ENCODE measurements around the gene RAB28.

The RAB28 gene

GRCh38 chr4:13522282-13523104, 38.4 kb upstream of the RAB28 start:
- TF ChIP-seq CTCF (conservative IDR thresholded peaks at IDR 0.05): no peak
- H3K27ac ChIP-seq: no peak overlapping the region

- no peak for TF ChIP-seq CTCF (conservative IDR thresholded peaks at IDR 0.05)
- no peak overlapping the region for H3K27ac ChIP-seq
Observed at GRCh38 chr4:13521047-13521446, 36.9 kb upstream of the RAB28 start.

GRCh38 chr4:13516315-13516860, 32.2 kb upstream of the RAB28 start:
- TF ChIP-seq CTCF (conservative IDR thresholded peaks at IDR 0.05): no peak
- no peak overlapping the region for H3K27ac ChIP-seq

GRCh38 chr4:13515268-13515667, 31.1 kb upstream of the RAB28 start:
- TF ChIP-seq CTCF (conservative IDR thresholded peaks at IDR 0.05): no peak

GRCh38 chr4:13514722-13515121, 30.6 kb upstream of the RAB28 start:
- TF ChIP-seq CTCF (conservative IDR thresholded peaks at IDR 0.05): no peak
- H3K27ac ChIP-seq: no peak overlapping the region

More at GRCh38 chr4:13515268-13515667, 31.1 kb upstream of the RAB28 start:
- no peak overlapping the region for H3K27ac ChIP-seq

GRCh38 chr4:13511101-13511500, 27.0 kb upstream of the RAB28 start:
- no peak for TF ChIP-seq CTCF (conservative IDR thresholded peaks at IDR 0.05)
- no peak overlapping the region for H3K27ac ChIP-seq

- TF ChIP-seq CTCF (conservative IDR thresholded peaks at IDR 0.05): no peak
- H3K27ac ChIP-seq: no peak overlapping the region
Observed at GRCh38 chr4:13509442-13509841, 25.3 kb upstream of the RAB28 start.

Measured in VCaP (cell line).